Activated CD8-positive, alpha-beta memory T cell treated with anti-CD3 and anti-CD28 coated beads for 4 hours (primary cell): ENCODE results near the gene TEDC2.
"Not testable (repeated sequence)": the region's sequence is repeated elsewhere in the genome, so short reads cannot be mapped to it uniquely, and the experiment has no call there.

Source experiments
- DNase-seq, 2 donors: peaks; one replicate each; pipeline ENCODE4 v3.0.0-alpha.2; 2020; ENCODE audit warnings: low read depth in 2 of 2

Gene TEDC2

GRCh38 chr16:2438121-2438520 lies 21.8 kb upstream of the TEDC2 start:
- DNase-seq, result no peak

- no peak for DNase-seq
Measured at GRCh38 chr16:2439598-2439997, 20.3 kb upstream of the TEDC2 start.

- DNase-seq, result not testable (repeated sequence)
Measured at GRCh38 chr16:2441143-2441804, 18.6 kb upstream of the TEDC2 start.

- no peak for DNase-seq
Measured at GRCh38 chr16:2443555-2443954, 16.4 kb upstream of the TEDC2 start.

- DNase-seq, result no peak
Measured at GRCh38 chr16:2447920-2448583, 11.9 kb upstream of the TEDC2 start.

- no peak for DNase-seq
Measured at GRCh38 chr16:2449118-2449517, 10.8 kb upstream of the TEDC2 start.

- no peak for DNase-seq
Measured at GRCh38 chr16:2450535-2450934, 9.4 kb upstream of the TEDC2 start.

GRCh38 chr16:2450975-2451381 lies 8.9 kb upstream of the TEDC2 start:
- DNase-seq, result no peak

GRCh38 chr16:2451851-2452320 lies 8.0 kb upstream of the TEDC2 start:
- DNase-seq, result no peak

GRCh38 chr16:2452650-2453049 lies 7.3 kb upstream of the TEDC2 start:
- no peak for DNase-seq

- DNase-seq, result no peak
Measured at GRCh38 chr16:2455081-2455845, 4.6 kb upstream of the TEDC2 start.

GRCh38 chr16:2456551-2457153 lies 3.3 kb upstream of the TEDC2 start:
- DNase-seq, result no peak

GRCh38 chr16:2457267-2457666 lies 2.6 kb upstream of the TEDC2 start:
- no peak for DNase-seq

- DNase-seq, result no peak
Measured at GRCh38 chr16:2457946-2458345, 2.0 kb upstream of the TEDC2 start.

- DNase-seq, result no peak
Measured at GRCh38 chr16:2458887-2459646, 842 bp upstream of the TEDC2 start.

GRCh38 chr16:2460391-2460713 lies 443 bp downstream of the TEDC2 start:
- DNase-seq, result no peak

GRCh38 chr16:2460916-2461315 lies 1.0 kb downstream of the TEDC2 start:
- no peak for DNase-seq

GRCh38 chr16:2462031-2462866 lies 2.3 kb downstream of the TEDC2 start:
- DNase-seq, result no peak

GRCh38 chr16:2464333-2464732 lies 4.4 kb downstream of the TEDC2 start:
- DNase-seq, result no peak

GRCh38 chr16:2465653-2466415 lies 5.9 kb downstream of the TEDC2 start:
- no peak for DNase-seq
